SK-N-SH (cell line): ENCODE results near the gene DAB2. TPM values are rescaled to one million over a fixed set of nuclear protein-coding genes. Genes with fewer than 3 reads are reported as not detected.

ENCODE experiments used
- CTCF ChIA-PET: fragments of 300-600, 350-600 bp; formaldehyde crosslinking; extraction: SDS; loops from one replicate; lab custom pipeline; 2021; lab: Yijun Ruan, JAX
- POLR2A ChIA-PET: fragments of 350-600 bp; sonication (Branson Sonifier 250); formaldehyde crosslinking; extraction: SDS; loops from one replicate; lab custom pipeline; 2020; ENCODE audit warnings: antibody characterized with exemption, inconsistent platforms; lab: Yijun Ruan, JAX
- DNase-seq: peaks from one replicate; pipeline ENCODE4 v3.0.0; 2012
- H2AFZ ChIP-seq: fragments of 200-600 bp; sonication (generic); 2 replicates; pipeline ENCODE4 v1.8.1; 2016; ENCODE audit warnings: antibody characterized with exemption, mild to moderate bottlenecking, low read depth
- H3F3A ChIP-seq: fragments of 200-600 bp; sonication (generic); replicated peaks from 2 replicates; pipeline ENCODE3; 2016; ENCODE audit warnings: antibody characterized with exemption, mild to moderate bottlenecking; ENCODE audit not compliant: insufficient read depth
- H3K27ac ChIP-seq, 2 experiments: fragments of 200-500 bp in 1 of 2; fragments of 200-600 bp in 1 of 2; sonication (Bioruptor generic) in 1 of 2; sonication (generic), shearing (Covaris generic) in 1 of 2; 2 replicates each; pipeline versions ENCODE4 v1.5.1 to v1.6.1; 2014 to 2016; ENCODE audit warnings: low read depth in 2 of 2, inconsistent platforms in 1 of 2, low read length in 1 of 2, mild to moderate bottlenecking in 1 of 2, mixed read lengths in 1 of 2
- H3K27me3 ChIP-seq: fragments of 200-600 bp; sonication (generic), shearing (Covaris generic); 2 replicates; pipeline ENCODE4 v1.6.1; 2016; ENCODE audit warnings: mixed run types; ENCODE audit not compliant: insufficient read depth
- H3K36me3 ChIP-seq, 2 experiments: fragments of 200-500 bp in 1 of 2; fragments of 200-600 bp in 1 of 2; sonication (Bioruptor generic) in 1 of 2; sonication (generic) in 1 of 2; replicated peaks in 1 of 2; 2 replicates each; pipeline versions ENCODE3 to v1.5.1; 2014 to 2016; ENCODE audit warnings: low read length in 1 of 2, mild to moderate bottlenecking in 1 of 2; ENCODE audit not compliant: insufficient read depth in 2 of 2, control insufficient read depth in 1 of 2
- H3K4me1 ChIP-seq, 2 experiments: fragments of 200-500 bp in 1 of 2; fragments of 200-600 bp in 1 of 2; sonication (Bioruptor generic) in 1 of 2; sonication (generic), shearing (Covaris generic) in 1 of 2; 2 replicates each; pipeline versions ENCODE4 v1.5.1 to v1.6.1; 2014 to 2016; ENCODE audit warnings: low read depth in 1 of 2, low read length in 1 of 2, mixed run types in 1 of 2; ENCODE audit not compliant: insufficient read depth in 2 of 2, control insufficient read depth in 1 of 2
- H3K4me2 ChIP-seq: fragments of 200-600 bp; sonication (generic), shearing (Covaris generic); 2 replicates; pipeline ENCODE4 v1.6.1; 2017; ENCODE audit warnings: mixed run types
- H3K4me3 ChIP-seq, 2 experiments: fragments of 200-500 bp in 1 of 2; fragments of 200-600 bp in 1 of 2; sonication (Bioruptor generic) in 1 of 2; sonication (generic), shearing (Covaris generic) in 1 of 2; 2 replicates each; pipeline versions ENCODE4 v1.5.1 to v1.8.1; 2014 to 2016; ENCODE audit warnings: low read depth in 2 of 2, inconsistent platforms in 1 of 2, low read length in 1 of 2, mild to moderate bottlenecking in 1 of 2, mixed read lengths in 1 of 2, moderate library complexity in 1 of 2
- H3K79me2 ChIP-seq: fragments of 200-600 bp; sonication (generic); 2 replicates; pipeline ENCODE4 v1.8.1; 2017; ENCODE audit warnings: mild to moderate bottlenecking; ENCODE audit not compliant: insufficient read depth
- H3K9ac ChIP-seq: fragments of 200-600 bp; sonication (generic); 2 replicates; pipeline ENCODE4 v1.6.1; 2017; ENCODE audit warnings: mixed run types
- H3K9me2 ChIP-seq: fragments of 200-600 bp; sonication (generic); 2 replicates; pipeline ENCODE4 v1.6.1; 2017; ENCODE audit warnings: mixed run types
- H3K9me3 ChIP-seq: fragments of 200-600 bp; sonication (generic); 2 replicates; pipeline ENCODE4 v1.6.1; 2017; ENCODE audit warnings: mixed run types, mild to moderate bottlenecking, moderate library complexity
- H4K20me1 ChIP-seq: fragments of 200-600 bp; sonication (generic); 2 replicates; pipeline ENCODE4 v1.6.1; 2017; ENCODE audit warnings: mild to moderate bottlenecking, mixed run types; ENCODE audit not compliant: insufficient read depth
- CHD2 ChIP-seq: fragments of 150-350 bp; IDR thresholded peaks from 2 replicates; pipeline ENCODE4 v1.6.1; 2018; ENCODE audit warnings: low read length; ENCODE audit not compliant: partially characterized antibody
- GABPA ChIP-seq: IDR thresholded peaks from 2 replicates; pipeline ENCODE4 v1.4.0; 2012; ENCODE audit warnings: low read depth, mild to moderate bottlenecking
- MEF2A ChIP-seq: IDR thresholded peaks from 2 replicates; pipeline ENCODE4 v1.4.0; 2012; ENCODE audit warnings: low read depth, borderline replicate concordance
- MXI1 ChIP-seq: IDR thresholded peaks from 2 replicates; pipeline ENCODE4 v1.6.1; 2012; ENCODE audit warnings: mild to moderate bottlenecking, low read depth, low read length, improper control_type of control experiment
- NRF1 ChIP-seq: IDR thresholded peaks from 2 replicates; pipeline ENCODE4 v1.6.1; 2012; ENCODE audit warnings: low read depth, mild to moderate bottlenecking, low read length
- POLR2AphosphoS5 ChIP-seq: IDR thresholded peaks from 2 replicates; pipeline ENCODE4 v1.6.1; 2012; ENCODE audit warnings: low read depth, low read length
- RCOR1 ChIP-seq: fragments of 150-350 bp; IDR thresholded peaks from 2 replicates; pipeline ENCODE4 v1.6.1; 2017; ENCODE audit warnings: antibody characterized with exemption, low read length
- RXRA ChIP-seq: IDR thresholded peaks from 2 replicates; pipeline ENCODE4 v1.4.0; 2012; ENCODE audit warnings: low read depth, mild to moderate bottlenecking, borderline replicate concordance
- TAF1 ChIP-seq: IDR thresholded peaks from 2 replicates; pipeline ENCODE4 v1.6.1; 2012; ENCODE audit warnings: low read depth, mild to moderate bottlenecking, low read length, moderate library complexity, borderline replicate concordance
- TEAD4 ChIP-seq: IDR thresholded peaks from 2 replicates; pipeline ENCODE4 v1.4.0; 2012; ENCODE audit warnings: mild to moderate bottlenecking, borderline replicate concordance; ENCODE audit not compliant: insufficient read depth
- USF1 ChIP-seq: IDR thresholded peaks from 2 replicates; pipeline ENCODE4 v1.4.0; 2012; ENCODE audit warnings: low read depth, borderline replicate concordance
- ZBTB33 ChIP-seq: IDR thresholded peaks from 2 replicates; pipeline ENCODE4 v1.4.0; 2012; ENCODE audit warnings: low read depth, borderline replicate concordance
- WGBS: methylation state at CpG from one replicate; pipeline ENCODE4 v1.1.6; 2017; ENCODE audit warnings: low lambda C conversion rate; 5-methylcytosine and 5-hydroxymethylcytosine counted together
- polyA plus RNA-seq, 3 experiments: library from polyadenylated mRNA; depleted of rRNA; stranded (reverse); fragments of >200 nt; gene quantifications; 2 replicates each; pipeline ENCODE4 v1.2.3, GENCODE V29; 2012

DAB2 gene
- polyA plus RNA-seq, 1 of the 3 experiments (the other 2 are of a cell fraction) = 23.7 TPM

GRCh38 chr5:39415201-39415600, 9.6 kb downstream of the DAB2 start:
- Histone ChIP-seq H2AFZ (no peak overlapping the region), H3K9me2 (no peaks in the 10 kb centered on the region), H3K27ac (no peak overlapping the region), H3K4me2 (no peak overlapping the region), H3K27me3 (no peaks in the 10 kb centered on the region), H3K4me1 (peaks cover 0 to 26% of the 10 kb centered on the region in 2 experiments; a peak in 2 of 4 replicates), H3K79me2 (peaks cover 92% of the 10 kb centered on the region), H3K4me3 (no peak overlapping the region), H4K20me1 (peaks cover 10% of the 10 kb centered on the region), H3K36me3 (peaks cover 3 to 12% of the 10 kb centered on the region in 2 experiments), H3K9me3 (no peaks in the 10 kb centered on the region), H3F3A (peaks cover 14% of the 10 kb centered on the region), H3K9ac (no peak overlapping the region)
- ChIA-PET POLR2A (no interaction called here), CTCF (interaction anchor here (1.4 kb wide), 1 partner anchor 39 kb away, joined by 4 read pairs; no protein-coding TSS in a partner anchor)
- no peak for DNase-seq
- TF ChIP-seq CHD2 = no peak
- no peak for TF ChIP-seq MXI1
- no peak for TF ChIP-seq NRF1
- no peak for TF ChIP-seq RCOR1
- TF ChIP-seq ZBTB33 = no peak
- WGBS = 15% methylated on average over 2 of the region's 2 CpGs

GRCh38 chr5:39414426-39414825, 10.4 kb downstream of the DAB2 start:
- no peak overlapping the region for H3K4me3 ChIP-seq
- H2AFZ ChIP-seq = no peak overlapping the region
- ChIA-PET POLR2A (no interaction called here), CTCF (interaction anchor here (1.4 kb wide), 1 partner anchor 39 kb away, joined by 4 read pairs; no protein-coding TSS in a partner anchor)
- no peak for DNase-seq
- H3K9me3 ChIP-seq = no peaks in the 10 kb centered on the region
- H3F3A ChIP-seq = peaks cover 14% of the 10 kb centered on the region
- H3K9ac ChIP-seq = no peak overlapping the region
- H3K4me2 ChIP-seq = no peak overlapping the region
- peaks cover 92% of the 10 kb centered on the region for H3K79me2 ChIP-seq
- TF ChIP-seq POLR2AphosphoS5 = no peak
- TF ChIP-seq CHD2 = no peak
- no peak for TF ChIP-seq TAF1
- no peak for TF ChIP-seq RXRA
- no peak for TF ChIP-seq RCOR1
- TF ChIP-seq MEF2A = no peak
- TF ChIP-seq GABPA = no peak
- TF ChIP-seq ZBTB33 = no peak
- TF ChIP-seq TEAD4 = no peak
- TF ChIP-seq USF1 = no peak
- peaks cover 0 to 26% of the 10 kb centered on the region in 2 experiments; a peak in 2 of 4 replicates for H3K4me1 ChIP-seq
- peaks cover 10% of the 10 kb centered on the region for H4K20me1 ChIP-seq
- H3K36me3 ChIP-seq = peaks cover 3 to 12% of the 10 kb centered on the region in 2 experiments
- no peaks in the 10 kb centered on the region for H3K9me2 ChIP-seq
- no peak overlapping the region for H3K27ac ChIP-seq
- H3K27me3 ChIP-seq = no peaks in the 10 kb centered on the region
